GM19328 (cell line): Measurements from ENCODE around the gene LCN2.
A peak's percentile ranks its signal among the peaks of the same experiment; 100 is the strongest.
"Not testable (repeated sequence)": the region's sequence is repeated elsewhere in the genome, so short reads cannot be mapped to it uniquely, and the experiment has no call there.

Experiments used
- ATAC-seq: cut with Tn5 transposase; IDR thresholded peaks from one replicate; pipeline ENCODE4 v1.9.1; 2021; ENCODE audit warnings: mild to moderate bottlenecking, moderate library complexity; ENCODE audit not compliant: unreplicated experiment

The LCN2 gene

GRCh38 chr9:128164307-128164885 is 15.1 kb downstream of the LCN2 start:
- no peak for ATAC-seq

DNA sequence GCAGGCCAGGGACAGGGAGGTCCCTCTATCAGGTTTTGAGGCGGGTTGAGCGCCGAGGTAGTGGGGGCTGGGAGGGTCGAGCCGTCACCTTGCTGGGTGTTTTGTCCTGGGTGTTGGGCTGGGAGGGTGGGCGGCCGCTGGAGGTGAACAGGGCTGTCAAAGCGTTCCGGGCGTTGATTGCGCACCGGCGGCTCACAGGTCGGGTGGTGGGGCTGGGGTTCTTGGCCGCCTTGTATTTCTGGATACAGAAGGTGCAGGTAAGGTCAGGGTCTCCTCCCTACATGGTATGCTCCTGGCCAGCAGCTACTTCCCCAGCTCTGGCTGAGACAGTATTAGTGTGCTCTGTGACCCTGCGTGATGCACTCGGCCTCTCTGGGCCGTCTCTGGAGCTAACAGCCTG is 16.9 kb downstream of the LCN2 start:
- no peak for ATAC-seq

DNA sequence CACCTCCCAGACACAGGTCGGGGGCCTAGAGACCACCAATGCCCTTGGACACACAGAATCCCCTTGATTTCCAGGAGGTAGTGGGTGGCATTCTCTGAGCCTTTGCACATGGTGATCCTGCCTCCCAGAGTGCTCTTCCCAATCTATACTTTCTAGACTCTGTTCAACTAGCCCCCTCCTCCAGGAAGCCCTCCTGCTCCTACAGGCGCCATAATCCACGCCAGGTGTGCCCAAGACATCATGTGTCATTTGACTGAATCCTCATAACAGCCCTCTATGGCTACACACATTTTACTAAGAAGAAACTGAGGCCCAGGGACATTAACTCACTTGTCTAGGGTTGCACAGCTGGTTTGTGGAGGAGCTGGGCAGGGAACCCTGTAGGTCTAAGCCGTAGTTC is 18.0 kb downstream of the LCN2 start:
- no peak for ATAC-seq

DNA sequence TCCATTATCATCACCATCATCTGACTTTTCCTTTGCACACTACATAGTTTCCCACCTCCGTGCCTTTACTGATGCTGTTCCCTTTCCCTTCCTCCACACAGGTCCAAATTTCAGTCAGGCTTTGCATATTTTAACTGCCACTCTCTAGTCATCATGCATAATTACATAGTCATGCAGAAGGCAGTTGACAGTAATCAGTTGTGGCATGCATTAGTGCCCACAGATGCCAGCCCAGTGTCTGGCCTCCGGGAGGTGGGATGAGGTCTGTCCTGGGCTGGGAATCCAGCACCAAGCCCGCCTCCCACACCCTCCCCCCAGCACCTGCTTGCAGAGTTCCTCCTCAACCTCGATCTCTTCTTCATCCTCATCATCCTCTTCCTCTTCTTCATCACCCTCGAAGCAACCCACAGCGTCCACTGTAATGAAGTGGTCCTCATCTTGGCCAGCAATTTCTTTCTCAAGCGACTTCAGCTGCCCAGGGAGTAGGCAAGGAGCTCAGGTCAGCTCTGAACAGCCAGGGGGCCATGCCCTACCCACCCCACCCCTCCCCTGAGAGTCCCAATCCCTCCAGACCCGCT is 19.6 kb downstream of the LCN2 start:
- no peak for ATAC-seq

DNA sequence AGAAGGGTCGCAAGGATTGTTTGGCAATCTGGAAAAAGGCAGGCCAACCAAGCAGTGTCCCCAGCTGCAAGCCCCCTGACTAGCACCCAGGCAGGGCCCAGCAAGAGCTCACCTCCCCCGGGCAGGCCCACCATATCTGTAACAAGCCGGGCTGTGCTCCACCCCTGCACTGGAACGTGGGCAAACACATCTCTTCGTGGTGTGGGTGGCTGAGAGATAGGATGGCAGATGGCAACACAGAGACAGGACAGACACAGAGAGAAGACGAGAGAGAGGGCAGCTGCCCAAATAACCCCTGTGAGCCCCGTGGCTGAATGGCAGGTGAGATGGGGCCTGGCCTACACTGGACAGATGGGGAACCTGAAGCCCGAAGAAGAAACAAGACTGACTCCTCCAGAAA is 20.2 kb downstream of the LCN2 start:
- ATAC-seq = no peak

DNA sequence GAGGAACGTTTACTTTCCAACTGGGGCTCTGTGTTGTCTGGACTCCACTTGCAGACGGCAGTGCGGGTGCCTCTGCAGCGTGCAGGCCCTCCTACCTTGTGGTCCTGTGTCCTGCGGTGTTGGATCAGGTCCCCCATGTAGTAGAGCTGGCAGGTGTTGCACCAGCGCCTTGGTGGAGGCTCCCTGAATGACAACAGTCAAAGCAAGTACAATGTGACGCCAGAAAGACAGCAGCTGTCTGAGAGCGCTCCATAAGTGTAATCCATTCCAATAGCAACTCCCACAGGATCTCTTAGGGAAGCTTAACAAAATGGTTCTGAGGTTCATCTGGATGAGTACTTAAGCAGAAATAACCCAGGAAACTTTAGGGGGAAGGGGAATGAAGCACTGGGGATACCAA is 20.7 kb downstream of the LCN2 start:
- no peak for ATAC-seq

GRCh38 chr9:128174062-128174461 is 24.8 kb downstream of the LCN2 start:
- ATAC-seq = no peak

DNA sequence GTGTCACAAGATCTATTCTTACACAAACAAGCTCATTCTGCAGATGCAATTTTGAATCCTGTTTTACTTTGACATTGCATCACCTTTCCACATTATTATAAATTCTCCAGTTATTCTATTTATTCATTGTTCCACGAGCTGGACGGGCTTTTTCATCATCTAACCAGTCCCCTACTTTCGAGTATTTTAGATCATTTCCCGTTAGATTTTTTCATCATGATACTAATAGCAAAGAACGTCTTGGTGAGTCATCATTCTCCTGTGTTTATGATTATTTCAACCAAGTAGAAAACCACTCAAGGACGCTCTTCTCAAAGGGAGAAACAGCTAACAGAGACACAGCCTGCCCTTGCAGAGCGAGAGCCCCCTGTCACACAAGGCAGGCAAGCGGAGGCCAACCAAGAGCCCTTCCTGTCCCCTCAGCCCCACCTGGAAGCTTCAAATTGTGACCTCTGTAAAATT is 25.9 kb downstream of the LCN2 start:
- no peak for ATAC-seq

DNA sequence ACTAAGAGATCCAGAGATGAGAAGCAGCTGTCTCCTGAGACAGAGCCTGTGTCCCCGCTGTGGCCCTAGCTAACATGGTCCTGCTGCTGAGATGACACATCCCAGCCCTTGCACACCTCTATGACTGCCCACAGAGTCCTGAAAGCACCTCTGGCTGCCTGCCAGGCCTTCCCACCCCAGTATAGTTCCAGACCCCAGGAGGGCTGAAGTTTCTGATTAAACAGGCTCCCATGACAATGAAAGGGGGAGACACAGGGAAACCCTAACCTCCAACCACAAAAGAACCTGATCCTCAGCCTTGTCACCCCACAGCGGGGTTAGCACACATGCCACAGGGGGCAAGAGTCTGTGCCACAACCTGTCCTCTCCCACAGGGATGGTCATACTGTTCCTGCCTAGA is 26.5 kb downstream of the LCN2 start:
- no peak for ATAC-seq

DNA sequence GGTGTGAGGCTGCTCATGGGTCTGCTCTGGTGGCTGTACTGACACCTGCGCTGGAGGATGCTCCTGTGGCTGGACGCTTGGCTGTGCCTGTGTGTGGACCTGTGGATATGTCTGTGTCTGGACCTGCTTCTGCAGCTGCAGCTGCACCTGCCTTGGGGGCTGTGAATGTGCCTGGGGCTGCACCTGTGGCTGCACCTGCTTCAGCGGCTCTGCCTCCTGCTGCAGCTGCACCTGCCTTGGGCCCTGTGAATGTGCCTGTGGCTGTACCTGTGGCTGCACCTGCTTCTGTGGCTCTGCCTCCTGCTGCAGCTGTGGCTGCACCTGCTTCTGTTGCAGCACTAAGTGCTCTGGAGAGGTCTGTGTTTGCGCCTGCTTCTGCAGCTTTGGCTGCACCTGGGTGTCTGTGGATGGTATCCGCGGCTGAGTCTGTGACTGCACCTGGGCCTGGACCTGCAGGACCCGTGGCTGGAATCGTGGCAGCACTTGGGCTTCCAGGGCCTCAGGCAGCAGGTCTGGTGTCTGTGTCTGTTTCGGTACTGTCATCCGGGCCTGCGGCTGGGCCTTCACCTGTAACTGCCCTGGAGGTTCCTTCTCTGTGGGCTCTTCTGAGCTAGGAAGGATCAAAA is 29.7 kb downstream of the LCN2 start:
- ATAC-seq = no peak

- no peak for ATAC-seq
Measured at GRCh38 chr9:128180001-128180400, 30.7 kb downstream of the LCN2 start.

- ATAC-seq = no peak
Measured at GRCh38 chr9:128180447-128180846, 31.2 kb downstream of the LCN2 start.

GRCh38 chr9:128181480-128181879 is 32.2 kb downstream of the LCN2 start:
- not testable (repeated sequence) for ATAC-seq

DNA sequence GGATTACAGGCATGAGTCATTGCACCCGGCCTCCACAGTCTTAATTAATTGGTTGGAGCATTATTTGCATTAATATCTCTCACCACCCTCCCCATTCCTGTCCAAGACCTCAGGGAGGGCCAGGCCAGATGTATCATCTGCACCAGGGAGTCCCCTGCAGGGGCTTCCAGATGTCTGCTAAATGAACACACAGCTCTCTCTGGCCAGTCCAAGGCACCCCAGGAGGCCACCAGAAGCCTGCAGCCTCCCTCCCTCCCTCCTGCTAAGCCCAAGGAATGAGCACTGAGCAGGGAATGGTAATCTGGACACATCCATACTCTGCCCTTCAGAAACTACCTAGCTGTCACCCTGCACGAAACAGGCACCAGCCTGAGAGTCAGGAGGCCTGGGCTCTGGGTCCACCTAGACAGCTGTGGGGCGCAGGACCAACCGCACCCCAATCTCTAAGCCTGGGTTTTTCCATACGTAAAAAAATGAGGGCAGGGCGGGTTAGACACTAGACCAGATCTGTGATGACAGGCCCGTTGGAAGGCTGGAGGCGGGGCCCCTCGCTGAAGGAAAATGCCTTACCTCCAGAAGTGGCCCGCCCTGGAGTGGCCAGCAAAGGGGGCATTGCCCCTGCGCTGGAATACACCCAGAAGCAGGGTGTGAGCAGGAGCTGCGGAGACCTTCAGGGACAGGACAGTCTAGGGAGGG is 33.8 kb downstream of the LCN2 start:
- no peak for ATAC-seq

GRCh38 chr9:128185979-128186965 is 37.0 kb downstream of the LCN2 start:
- ATAC-seq = no peak

- ATAC-seq = no peak
Measured at GRCh38 chr9:128187361-128187760, 38.1 kb downstream of the LCN2 start.

DNA sequence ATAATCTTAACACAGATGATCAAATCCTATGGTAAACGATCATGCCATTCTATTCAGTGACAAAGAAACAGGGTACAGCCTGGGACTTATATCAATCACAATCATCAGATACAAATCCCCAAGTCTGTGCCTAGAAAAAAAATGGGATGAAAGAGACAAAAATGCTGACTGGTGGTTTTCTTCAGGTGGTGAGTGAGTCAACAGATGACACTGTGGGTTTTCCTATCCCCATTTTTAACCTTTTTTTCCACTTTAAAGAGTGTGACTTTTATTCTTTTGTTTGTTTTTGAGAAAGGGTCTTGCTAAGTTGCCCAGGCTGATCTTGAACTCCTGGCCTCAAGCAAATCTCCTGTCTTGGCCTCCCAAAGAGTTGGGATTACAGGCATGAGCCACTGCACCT is 39.0 kb downstream of the LCN2 start:
- ATAC-seq = no peak

- no peak for ATAC-seq
Measured at GRCh38 chr9:128190013-128190412, 40.8 kb downstream of the LCN2 start.

DNA sequence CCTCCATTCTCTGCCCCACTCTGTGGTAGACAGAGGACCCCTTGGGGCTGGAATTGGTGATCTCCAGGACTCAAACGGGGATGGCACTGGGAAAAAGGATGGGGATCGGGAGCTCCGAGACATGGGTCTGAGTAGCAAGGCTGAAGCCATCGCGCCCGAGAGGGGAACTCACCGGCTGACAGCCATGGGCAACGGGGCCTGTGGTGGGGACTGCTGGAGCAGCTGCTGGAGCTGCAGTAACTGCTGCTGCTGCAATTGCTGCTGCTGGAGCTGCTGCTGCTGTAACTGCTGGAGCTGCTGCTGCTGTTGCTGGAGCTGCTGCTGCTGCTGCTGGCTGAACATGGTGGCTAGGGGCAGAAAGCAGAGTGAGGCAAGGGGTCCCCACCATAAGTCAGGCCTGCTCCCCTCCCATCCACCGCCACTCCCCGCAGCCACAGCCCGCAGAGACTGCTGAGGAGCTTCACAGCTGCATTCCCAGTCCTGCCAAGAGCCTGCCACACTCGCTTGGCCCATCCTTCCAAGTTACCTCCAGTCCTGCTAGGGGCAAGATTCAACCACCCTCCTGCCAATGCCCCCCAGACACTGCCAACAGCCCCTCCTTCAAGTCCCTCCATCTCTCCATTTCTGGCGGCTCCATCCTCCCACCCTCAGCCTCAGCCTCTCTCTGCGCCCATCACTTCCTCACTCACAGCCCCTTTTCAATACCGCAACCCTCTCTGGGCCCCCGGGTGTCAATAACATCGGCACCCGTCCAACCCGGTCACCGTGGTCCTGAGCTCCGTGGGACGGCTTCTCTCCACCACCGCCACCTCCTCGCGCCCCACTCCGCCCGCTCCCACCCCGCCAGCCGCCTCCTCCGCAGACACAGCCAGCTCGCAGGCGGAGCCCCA is 41.5 kb downstream of the LCN2 start:
- ATAC-seq = peak; percentile 38
